K562 (cell line): Measurements from ENCODE around the gene CSF2RB. TPM values are rescaled to one million over a fixed set of nuclear protein-coding genes. Genes with fewer than 3 reads are reported as not detected.

Source experiments
- ATAC-seq: fragments of 200-7000 bp; cut with Tn5 transposase; 3 replicates; pipeline ENCODE4 v1.9.1; 2020; ENCODE audit warnings: moderate library complexity
- BruUV-seq: library from RNA; stranded (reverse); fragments of 400-500 nt; replicated peaks from 2 replicates; lab custom pipeline; 2021; lab: Mats Ljungman, UMichigan
- CTCF ChIA-PET: fragments of 300-600 bp; formaldehyde crosslinking; extraction: SDS; loops from one replicate; lab custom pipeline; 2021; ENCODE audit warnings: low intra/inter-chr PET ratio; lab: Yijun Ruan, JAX
- POLR2A ChIA-PET: fragments of 300-600, 350-650 bp; sonication (Branson Sonifier 250); formaldehyde crosslinking; extraction: SDS; loops from one replicate; lab custom pipeline; 2021; ENCODE audit warnings: antibody characterized with exemption, inconsistent platforms; lab: Yijun Ruan, JAX
- DNase-seq, 4 experiments: peaks; one replicate each; pipeline versions ENCODE4 v3.0.0 to v3.0.0-alpha.2; 2011 to 2018; ENCODE audit warnings: low spot score in 3 of 4, mixed read lengths in 3 of 4; ENCODE audit errors: extremely low read depth in 1 of 4
- FAIRE-seq: peaks from 2 replicates; lab custom pipeline; 2011; peaks lifted over from hg19 to GRCh38; lab: Jason Lieb, UNC
- H2AFZ ChIP-seq: 2 replicates; pipeline ENCODE4 v1.6.0; 2011; ENCODE audit warnings: low read depth, low read length, control low read depth, inconsistent platforms
- H3K27ac ChIP-seq: fragments of 200-600 bp; 3 replicates; pipeline ENCODE4 v1.8.0; 2011; ENCODE audit warnings: low read depth, mild to moderate bottlenecking, control low read depth, inconsistent platforms, low read length, moderate library complexity, mixed read lengths; ENCODE audit errors: extremely low read depth
- H3K27me3 ChIP-seq, 2 experiments: fragments of 300-600 bp in 1 of 2; 2 replicates in 1 of 2; 3 replicates in 1 of 2; pipeline versions ENCODE4 v1.6.0 to v1.8.0; 2011; ENCODE audit warnings: inconsistent platforms in 2 of 2, low read length in 2 of 2, mild to moderate bottlenecking in 1 of 2, mixed read lengths in 1 of 2, moderate library complexity in 1 of 2; ENCODE audit not compliant: control insufficient read depth in 2 of 2, insufficient read depth in 2 of 2
- H3K36me3 ChIP-seq: fragments of 300-600 bp; 3 replicates; pipeline ENCODE4 v1.8.0; 2011; ENCODE audit warnings: mild to moderate bottlenecking, low read length, inconsistent platforms; ENCODE audit not compliant: control insufficient read depth, insufficient read depth
- H3K4me1 ChIP-seq, 2 experiments: fragments of 200-600 bp in 1 of 2; replicated peaks in 1 of 2; 2 replicates in 1 of 2; 3 replicates in 1 of 2; pipeline versions ENCODE4 v1.5.1 to v1.8.0; 2011; ENCODE audit warnings: inconsistent platforms in 2 of 2, low read length in 2 of 2, mild to moderate bottlenecking in 1 of 2, mixed read lengths in 1 of 2, moderate library complexity in 1 of 2; ENCODE audit not compliant: control insufficient read depth in 2 of 2, insufficient read depth in 2 of 2
- H3K4me2 ChIP-seq: 2 replicates; pipeline ENCODE4 v1.6.1; 2011; ENCODE audit warnings: low read length, control low read depth, inconsistent platforms, mixed read lengths; ENCODE audit not compliant: insufficient read depth
- H3K4me3 ChIP-seq: fragments of 200-600 bp; sonication (generic), shearing (Covaris generic); 2 replicates; pipeline ENCODE4 v1.5.1; 2016; ENCODE audit warnings: control low read depth, inconsistent platforms
- H3K79me2 ChIP-seq: fragments of 200-600 bp; 3 replicates; pipeline ENCODE4 v1.8.0; 2011; ENCODE audit warnings: low read length, inconsistent platforms; ENCODE audit not compliant: control insufficient read depth, insufficient read depth
- H3K9ac ChIP-seq, 2 experiments: 2 replicates each; pipeline versions ENCODE4 v1.6.0 to v1.6.1; 2011; ENCODE audit warnings: low read depth in 2 of 2, low read length in 2 of 2, control low read depth in 1 of 2, inconsistent platforms in 1 of 2, mild to moderate bottlenecking in 1 of 2, mixed read lengths in 1 of 2; ENCODE audit not compliant: insufficient read depth in 1 of 2
- H3K9me1 ChIP-seq: one replicate; pipeline ENCODE4 v1.6.0; 2011; ENCODE audit warnings: inconsistent platforms, mild to moderate bottlenecking, low read length, moderate library complexity; ENCODE audit not compliant: control insufficient read depth, insufficient read depth
- H3K9me3 ChIP-seq: replicated peaks from 2 replicates; pipeline ENCODE4 v1.5.1; 2011; ENCODE audit warnings: low read depth, low read length, inconsistent platforms; ENCODE audit not compliant: control insufficient read depth, insufficient read depth
- H4K20me1 ChIP-seq: replicated peaks from 2 replicates; pipeline ENCODE4 v1.6.1; 2011; ENCODE audit warnings: low read length, inconsistent platforms, mixed read lengths; ENCODE audit not compliant: control insufficient read depth, insufficient read depth
- ARID3B ChIP-seq: fragments of 250-450 bp; sonication (Bioruptor Pico); IDR thresholded peaks from 2 replicates; pipeline ENCODE4 v1.4.0; 2020; ENCODE audit warnings: borderline replicate concordance
- ATF1 ChIP-seq, 2 experiments: fragments of 450-650 bp in 1 of 2; IDR thresholded peaks; 2 replicates each; pipeline ENCODE4 v1.6.1; 2016; ENCODE audit warnings: missing compliant biosample characterization in 1 of 2, missing genetic modification characterization in 1 of 2
- FOSL1 ChIP-seq: fragments of 200-800 bp; sonication (Bioruptor generic); conservative IDR thresholded peaks from 2 replicates; pipeline ENCODE4 v1.6.1; 2016; ENCODE audit warnings: missing genetic modification characterization, missing compliant biosample characterization
- FUS ChIP-seq: fragments of 200-400 bp; formaldehyde crosslinking; optimal IDR thresholded peaks from 2 replicates; pipeline ENCODE3; 2017; ENCODE audit warnings: low read depth, low read length
- KLF6 ChIP-seq: fragments of 250-450 bp; sonication (Bioruptor Pico); IDR thresholded peaks from 2 replicates; pipeline ENCODE4 v1.4.0; 2020; ENCODE audit warnings: mild to moderate bottlenecking, moderate library complexity, borderline replicate concordance
- NUFIP1 ChIP-seq: fragments of 450-650 bp; IDR thresholded peaks from 2 replicates; pipeline ENCODE4 v1.6.1; 2018; ENCODE audit not compliant: partially characterized antibody
- SMARCA4 ChIP-seq: fragments of 450-650 bp; IDR thresholded peaks from 2 replicates; pipeline ENCODE4 v1.6.1; 2016
- SMC3 ChIP-seq: conservative IDR thresholded peaks from 2 replicates; pipeline ENCODE4 v1.6.1; 2011; ENCODE audit warnings: low read depth, low read length, improper control_type of control experiment; ENCODE audit not compliant: insufficient read depth
- ZFP36 ChIP-seq: fragments of 150-350 bp; IDR thresholded peaks from 2 replicates; pipeline ENCODE4 v1.6.1; 2018; ENCODE audit warnings: low read length, low read depth; ENCODE audit not compliant: partially characterized antibody
- ZNF507 ChIP-seq: conservative IDR thresholded peaks from 2 replicates; pipeline ENCODE4 v1.6.1; 2017; ENCODE audit warnings: missing genetic modification characterization, missing compliant biosample characterization
- WGBS: fragments of 100-300 bp; shearing (Covaris generic); methylation state at CpG from one replicate; pipeline ENCODE4 v1.1.6; 2016; ENCODE audit warnings: low coverage, mixed read lengths; ENCODE audit not compliant: insufficient coverage; ENCODE audit errors: missing lambda C conversion rate; 5-methylcytosine and 5-hydroxymethylcytosine counted together
- in situ Hi-C: fragments of 300-500 bp; cut with MboI; formaldehyde crosslinking; loops from 4 replicates; pipeline ENCODE4 v1.15.0; 2018; ENCODE audit warnings: inconsistent platforms, mixed read lengths
- intact Hi-C: fragments of 100-400 bp; cut with micrococcal nuclease; formaldehyde crosslinking; loops from 2 replicates; pipeline ENCODE4 v1.14.2; 2022
- polyA plus RNA-seq, 8 experiments: library from polyadenylated mRNA; depleted of rRNA in 4 of 8; stranded (reverse) in 5 of 8; unstranded in 3 of 8; fragments of >200 nt; fragmentation: Nextera tagmentation in 2 of 8; fragmentation: Illumina TruSeq in 1 of 8; extraction: Ambion mirVana in 2 of 8; extraction: Trizol in 1 of 8; gene quantifications; 2 replicates each; pipeline versions ENCODE4 v1.2.1 to v1.2.3, GENCODE V29; 2011 to 2014; ENCODE audit warnings: inconsistent platforms in 1 of 8, missing spikeins in 1 of 8
- total RNA-seq, 7 experiments: library from RNA; depleted of rRNA in 6 of 7; stranded (reverse); fragments of >200 nt in 6 of 7; fragmentation: Illumina TruSeq in 2 of 7; extraction: Trizol in 2 of 7; gene quantifications; 2 replicates each; pipeline versions ENCODE4 v1.2.1 to v1.2.3, GENCODE V29; 2011 to 2021; ENCODE audit warnings: low replicate concordance in 1 of 7
- TF ChIP-seq, protein P1 (sequence below): fragments of 450-650 bp; IDR thresholded peaks from 2 replicates; pipeline ENCODE4 v1.6.1; 2016

Gene CSF2RB
- total and polyA plus RNA-seq, 9 of the 15 experiments (the other 6 are each of a cell fraction or from before 2014, with no cell fraction given) = 0.04 to 1.0 (median 0.36) TPM

DNA sequence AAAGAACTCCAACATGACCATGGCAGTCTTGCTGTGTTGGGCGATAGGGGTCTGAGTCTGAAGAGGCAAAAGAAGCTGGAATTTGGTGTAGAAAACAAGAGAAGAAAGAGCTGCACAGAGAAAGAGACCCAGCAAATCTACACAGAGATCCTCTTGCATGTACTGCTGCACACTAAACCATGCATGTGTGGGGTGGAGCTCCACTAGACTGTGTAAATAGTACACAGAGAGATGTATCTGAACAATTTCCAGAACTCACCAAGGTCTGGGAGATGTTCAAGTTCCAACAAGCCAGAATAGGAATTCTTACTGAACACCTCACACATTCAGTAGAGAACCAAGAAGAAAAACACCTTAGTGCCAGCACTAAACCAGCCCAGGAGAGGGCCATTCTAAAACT lies 42.3 kb downstream of the CSF2RB start (continued):
- TF ChIP-seq ZNF507 (tag) (no peak), FOSL1 (tag) (no peak), ARID3B (no peak), NUFIP1 (no peak), ATF1 (CRISPR knock-in tag; IDR thresholded peaks at IDR 0.05) (no peak), ATF1 (tag; IDR thresholded peaks at IDR 0.05) (no peak), SMARCA4 (no peak), FUS (no peak)

DNA sequence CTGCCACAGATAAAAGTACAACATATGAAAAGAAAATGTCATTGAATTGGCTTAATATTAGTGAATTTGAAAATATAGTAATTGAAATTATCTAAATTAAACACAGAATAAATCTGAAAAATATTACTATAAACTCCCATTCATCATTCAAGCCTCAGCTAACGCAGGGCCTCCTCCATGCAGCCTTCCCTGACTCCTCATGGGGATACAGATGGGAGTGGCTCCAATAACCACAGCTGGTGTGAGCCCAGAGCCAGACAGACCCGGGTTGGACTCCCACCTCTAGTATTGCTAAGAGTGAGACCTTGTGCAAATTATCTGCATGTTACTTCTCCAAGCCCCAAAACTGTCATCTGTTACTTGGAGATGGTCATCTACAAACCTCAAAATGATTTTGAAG lies 44.9 kb downstream of the CSF2RB start:
- no TSS peak for BruUV-seq
- DNase-seq (no peak), FAIRE-seq (no peak), ATAC-seq (no peak)
- intact Hi-C loops = no loop called here
- H3K27ac ChIP-seq = no peak overlapping the region
- no peaks in the 10 kb centered on the region for H3K36me3 ChIP-seq
- H2AFZ ChIP-seq = no peak overlapping the region
- H3K27me3 ChIP-seq = no peaks in the 10 kb centered on the region; a peak in 2 of 5 replicates
- ChIA-PET POLR2A (no interaction called here), CTCF (no interaction called here)
- no peaks in the 10 kb centered on the region for H3K9me3 ChIP-seq
- WGBS = 0% methylated on average over 2 of the region's 2 CpGs
- H3K4me1 ChIP-seq = no peaks in the 10 kb centered on the region
- H3K79me2 ChIP-seq = no peaks in the 10 kb centered on the region
- in situ Hi-C loops = no loop called here
- no peak for TF ChIP-seq SMC3
- TF ChIP-seq KLF6 (CRISPR knock-in tag) = no peak
- peak; percentile 17 for TF ChIP-seq ZFP36
- TF ChIP-seq, protein P1, sequence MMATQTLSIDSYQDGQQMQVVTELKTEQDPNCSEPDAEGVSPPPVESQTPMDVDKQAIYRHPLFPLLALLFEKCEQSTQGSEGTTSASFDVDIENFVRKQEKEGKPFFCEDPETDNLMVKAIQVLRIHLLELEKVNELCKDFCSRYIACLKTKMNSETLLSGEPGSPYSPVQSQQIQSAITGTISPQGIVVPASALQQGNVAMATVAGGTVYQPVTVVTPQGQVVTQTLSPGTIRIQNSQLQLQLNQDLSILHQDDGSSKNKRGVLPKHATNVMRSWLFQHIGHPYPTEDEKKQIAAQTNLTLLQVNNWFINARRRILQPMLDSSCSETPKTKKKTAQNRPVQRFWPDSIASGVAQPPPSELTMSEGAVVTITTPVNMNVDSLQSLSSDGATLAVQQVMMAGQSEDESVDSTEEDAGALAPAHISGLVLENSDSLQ = no peak
- H3K9ac ChIP-seq = no peak overlapping the region
- H3K9me1 ChIP-seq = no peaks in the 10 kb centered on the region
- no peak overlapping the region for H3K4me3 ChIP-seq
- H4K20me1 ChIP-seq = no peaks in the 10 kb centered on the region
- H3K4me2 ChIP-seq = no peak overlapping the region
